Measurements from ENCODE around the gene SLC10A7. TPM values are rescaled to one million over a fixed set of nuclear protein-coding genes. Genes with fewer than 3 reads are reported as not detected.

Gene SLC10A7
- total and polyA plus RNA-seq, 2 of the 4 experiments (the other 2 are of a cell fraction): 5.2 to 8.4 TPM

- no TSS peak for BruUV-seq (replicated peaks)
- Histone ChIP-seq H2BK20ac (ENCODE audit: low read depth, low read length) (no peak overlapping the region), H2AFZ (replicated peaks; ENCODE audit: low read length, poor library complexity) (no peak overlapping the region), H3K79me1 (ENCODE audit: low read depth in 1 of 2, low read length in 2 of 2) (peaks cover 6 to 12% of the 10 kb centered on the region in 2 experiments; a peak in 3 of 4 replicates), H3K27me3 (ENCODE audit: control insufficient read depth, insufficient read depth, low read length) (no peaks in the 10 kb centered on the region), H2BK15ac (ENCODE audit: low read depth, low read length) (no peak overlapping the region), H3K9me1 (ENCODE audit: insufficient read depth, low read length) (no peaks in the 10 kb centered on the region), H3K36me3 (ENCODE audit: control insufficient read depth, insufficient read depth, low read length) (0 out of 2 replicates have a peak, but pooled peaks cover 2% of the 10 kb centered on the region), H4K91ac (ENCODE audit: insufficient read depth, low read depth, low read length) (no peak overlapping the region), H3K9me3 (ENCODE audit: control insufficient read depth, insufficient read depth, low read length) (peaks cover 5% of the 10 kb centered on the region), H4K8ac (ENCODE audit: low read depth in 2 of 2, low read length in 2 of 2) (no peak overlapping the region), H3K9ac (ENCODE audit: low read depth, low read length) (no peak overlapping the region), H3K18ac (ENCODE audit: low read depth, low read length) (no peak overlapping the region), H3K4me3 (ENCODE audit: insufficient read depth, low read depth, low read length) (no peak overlapping the region), H3K14ac (replicated peaks; ENCODE audit: low read depth, low read length) (no peak overlapping the region), H3K4ac (ENCODE audit: low read depth, low read length) (no peak overlapping the region), H4K20me1 (ENCODE audit: insufficient read depth, low read length) (no peaks in the 10 kb centered on the region), H3K4me2 (ENCODE audit: low read depth, low read length) (no peak overlapping the region), H3K27ac (ENCODE audit: insufficient read depth, low read length) (no peak overlapping the region), H3K23ac (ENCODE audit: low read depth, low read length) (no peak overlapping the region), H4K5ac (ENCODE audit: low read depth, low read length) (no peak overlapping the region), H2AK9ac (replicated peaks; ENCODE audit: low read depth, low read length, poor library complexity) (no peak overlapping the region), H2BK5ac (ENCODE audit: low read depth, low read length, poor library complexity, severe bottlenecking) (no peak overlapping the region), H3K4me1 (ENCODE audit: control insufficient read depth, insufficient read depth, low read length) (no peaks in the 10 kb centered on the region), H2BK120ac (ENCODE audit: low read depth, low read length) (no peak overlapping the region), H2AK5ac (ENCODE audit: low read depth, low read length) (no peak overlapping the region), H3K56ac (ENCODE audit: extremely low read depth, insufficient read depth, low read length) (no peak overlapping the region)
- ATAC-seq (ENCODE audit: low read depth): no peak
- DNase-seq: no peak
- ChIA-PET POLR2A (ENCODE audit: unreplicated experiment) (no interaction called here), CTCF (no interaction called here)
- in situ Hi-C loops (cut with MboI; ENCODE audit: low sequenced_read_pairs): no loop called here
- TF ChIP-seq RFX5 (IDR thresholded peaks at IDR 0.05; ENCODE audit: low read depth, low read length) (no peak), NFE2L2 (IDR thresholded peaks at IDR 0.05; ENCODE audit: low read depth, low read length) (no peak), MXI1 (IDR thresholded peaks at IDR 0.05; ENCODE audit: borderline replicate concordance, low read depth, low read length) (no peak)
- intact Hi-C loops (cut with micrococcal nuclease): no loop called here
- dilution Hi-C loops (cut with HindIII; ENCODE audit: low sequenced_read_pairs, unreplicated experiment): no loop called here
These were observed 35.8 kb downstream of the SLC10A7 start for GRCh38 chr4:146485968-146486367.
